ENCODE results near the gene ALPL. TPM values are rescaled to one million over a fixed set of nuclear protein-coding genes. Genes with fewer than 3 reads are reported as not detected.
A peak's percentile ranks its signal among the peaks of the same experiment; 100 is the strongest.

ALPL gene
- total RNA-seq, 1 experiment from 2014 or later, result 84.8 TPM

DNA sequence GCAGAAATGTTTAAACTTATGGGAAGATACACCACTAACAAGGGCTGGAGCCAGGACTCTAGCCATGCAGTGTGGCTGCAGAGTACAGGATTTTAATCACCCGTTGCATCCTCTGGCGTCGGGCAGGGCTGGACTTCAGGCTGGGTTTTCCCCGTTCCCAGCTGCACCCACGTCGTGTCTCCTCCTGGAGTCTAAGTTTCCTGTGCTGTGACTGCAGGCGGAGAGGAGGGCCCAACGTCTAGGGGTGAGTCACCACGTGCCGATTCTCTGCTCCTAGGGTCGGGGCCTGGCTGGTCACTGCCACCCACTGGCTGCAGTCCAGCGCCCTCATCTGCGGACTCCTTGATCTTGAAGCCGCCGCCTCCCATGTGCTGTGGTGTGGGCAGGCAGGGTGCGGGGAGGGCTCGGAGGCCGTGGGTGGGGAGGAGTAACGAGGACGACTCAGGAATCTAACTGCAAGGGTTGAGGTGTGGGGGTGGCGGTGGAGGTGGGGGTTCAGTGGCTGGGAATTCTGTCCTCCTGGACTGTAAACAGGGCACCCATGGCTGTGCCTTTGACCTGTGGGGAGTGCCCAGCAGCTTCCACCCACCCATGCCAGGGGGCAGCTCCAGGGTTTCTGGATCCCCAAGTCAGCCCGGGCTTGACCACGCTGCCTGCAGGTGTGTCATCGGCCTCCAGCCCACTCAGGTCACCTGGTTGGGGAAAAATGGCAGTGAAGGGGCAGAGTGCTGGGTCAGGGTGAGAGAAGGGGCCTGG lies 77.8 kb downstream of the ALPL start:
- Histone ChIP-seq H3K4ac (ENCODE audit: low read depth, low read length) (no peak overlapping the region), H4K91ac (ENCODE audit: insufficient read length, low read depth, low read length) (no peak overlapping the region), H3K9me3 (ENCODE audit: control insufficient read depth, low read depth, low read length) (no peaks in the 10 kb centered on the region), H4K5ac (ENCODE audit: insufficient read length, low read depth, low read length) (no peak overlapping the region), H3K18ac (ENCODE audit: insufficient read length, low read depth, low read length) (no peak overlapping the region), H2BK15ac (ENCODE audit: low read depth, low read length) (no peak overlapping the region), H4K20me1 (ENCODE audit: control insufficient read depth, insufficient read depth, insufficient read length) (no peaks in the 10 kb centered on the region), H3K23ac (ENCODE audit: insufficient read length, low read depth, low read length) (no peak overlapping the region), H3K23me2 (ENCODE audit: insufficient read length, low read depth, low read length, poor library complexity, severe bottlenecking) (no peaks in the 10 kb centered on the region), H3T11ph (ENCODE audit: low read length) (no peak overlapping the region), H2BK120ac (ENCODE audit: low read depth, low read length, poor library complexity, severe bottlenecking) (no peak overlapping the region), H4K8ac (replicated peaks; ENCODE audit: insufficient read length, low read depth, low read length) (no peak overlapping the region), H3K27me3 (ENCODE audit: insufficient read depth, low read length) (no peaks in the 10 kb centered on the region), H2BK5ac (ENCODE audit: insufficient read length, low read length) (no peak overlapping the region), H3K27ac (ENCODE audit: insufficient read length, low read depth, low read length) (no peak overlapping the region), H3K79me2 (ENCODE audit: insufficient read depth, low read length) (no peaks in the 10 kb centered on the region), H3K56ac (ENCODE audit: insufficient read length, low read depth, low read length) (no peak overlapping the region), H3K4me1 (ENCODE audit: insufficient read depth, low read length) (no peaks in the 10 kb centered on the region; the same call in 1 of the 2 replicates), H2AFZ (ENCODE audit: low read length) (no peak overlapping the region), H3K4me2 (ENCODE audit: insufficient read depth, insufficient read length, low read length) (no peak overlapping the region), H2BK12ac (ENCODE audit: insufficient read length, low read depth, low read length) (no peak overlapping the region), H3K14ac (ENCODE audit: insufficient read depth, low read length) (0 out of 2 replicates have a peak overlapping the region, but pooled peaks have one; percentile 33), H3K9ac (ENCODE audit: extremely low read depth, insufficient read length, low read length) (no peak overlapping the region), H3K79me1 (ENCODE audit: insufficient read depth, low read depth, low read length, poor library complexity, severe bottlenecking) (no peaks in the 10 kb centered on the region), H2BK20ac (ENCODE audit: low read depth, low read length, poor library complexity, severe bottlenecking) (no peak overlapping the region), H2AK5ac (ENCODE audit: insufficient read length, low read length) (no peak overlapping the region)
- Mint-ChIP-seq H3K27me3 (ENCODE audit: low read depth) (peaks cover 47% of the 10 kb centered on the region), H3K4me3 (no peak overlapping the region), H3K27ac (peak overlapping the region in 2 of 3 experiments; percentile 16 to 88; a peak in 2 of 7 replicates), H3K36me3 (ENCODE audit: insufficient read depth in 1 of 3, low read depth in 3 of 3) (no peaks in the 10 kb centered on the region), H3K9me3 (no peaks in the 10 kb centered on the region), H3K4me1 (peaks cover 32 to 43% of the 10 kb centered on the region in 2 experiments)
- no CpG with 5 or more reads among the region's 24 CpGs for WGBS (ENCODE audit: extremely low coverage, insufficient read length, low lambda C conversion rate)
- DNase-seq, result peak; percentile 65
- TF ChIP-seq, protein P1, sequence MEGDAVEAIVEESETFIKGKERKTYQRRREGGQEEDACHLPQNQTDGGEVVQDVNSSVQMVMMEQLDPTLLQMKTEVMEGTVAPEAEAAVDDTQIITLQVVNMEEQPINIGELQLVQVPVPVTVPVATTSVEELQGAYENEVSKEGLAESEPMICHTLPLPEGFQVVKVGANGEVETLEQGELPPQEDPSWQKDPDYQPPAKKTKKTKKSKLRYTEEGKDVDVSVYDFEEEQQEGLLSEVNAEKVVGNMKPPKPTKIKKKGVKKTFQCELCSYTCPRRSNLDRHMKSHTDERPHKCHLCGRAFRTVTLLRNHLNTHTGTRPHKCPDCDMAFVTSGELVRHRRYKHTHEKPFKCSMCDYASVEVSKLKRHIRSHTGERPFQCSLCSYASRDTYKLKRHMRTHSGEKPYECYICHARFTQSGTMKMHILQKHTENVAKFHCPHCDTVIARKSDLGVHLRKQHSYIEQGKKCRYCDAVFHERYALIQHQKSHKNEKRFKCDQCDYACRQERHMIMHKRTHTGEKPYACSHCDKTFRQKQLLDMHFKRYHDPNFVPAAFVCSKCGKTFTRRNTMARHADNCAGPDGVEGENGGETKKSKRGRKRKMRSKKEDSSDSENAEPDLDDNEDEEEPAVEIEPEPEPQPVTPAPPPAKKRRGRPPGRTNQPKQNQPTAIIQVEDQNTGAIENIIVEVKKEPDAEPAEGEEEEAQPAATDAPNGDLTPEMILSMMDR (conservative IDR thresholded peaks at IDR 0.05), result no peak
